ENCODE data around the gene CDH2. TPM values are rescaled to one million over a fixed set of nuclear protein-coding genes. Genes with fewer than 3 reads are reported as not detected.

CDH2 gene
- total RNA-seq, 1 experiment from 2014 or later, result 42.3 TPM

DNA sequence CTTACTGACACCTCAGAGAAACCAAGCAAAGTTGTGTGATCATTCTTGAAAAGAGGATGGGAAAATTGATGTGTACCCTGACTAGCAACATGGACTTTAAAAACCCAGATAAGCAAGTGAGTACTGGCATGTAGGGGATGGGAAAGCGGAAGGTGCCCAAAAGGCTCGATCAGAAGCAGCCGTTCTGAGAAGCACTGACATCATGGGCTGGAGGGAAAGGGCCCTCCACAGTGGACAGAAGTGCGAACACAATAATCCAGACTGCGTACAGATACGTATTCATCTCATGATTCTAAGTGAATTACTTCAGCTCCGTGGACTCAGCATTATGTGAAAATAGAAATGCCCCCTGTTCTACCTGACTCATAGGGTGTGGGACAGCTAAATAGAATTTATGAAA, 42.2 kb downstream of the CDH2 start:
- intact Hi-C loops (cut with micrococcal nuclease; ENCODE audit: unreplicated experiment) (no loop called here), in situ Hi-C loops (cut with HindIII; ENCODE audit: low pct_unique_long_range_greater_than_20kb, low sequenced_read_pairs) (no loop called here)
- no peak for TF ChIP-seq SIN3A (IDR thresholded peaks at IDR 0.05; ENCODE audit: borderline replicate concordance, insufficient read depth, low read depth, low read length)
- TF ChIP-seq TCF7L2 (IDR thresholded peaks at IDR 0.05; ENCODE audit: low read depth, low read length), result no peak
- TF ChIP-seq, protein P1, sequence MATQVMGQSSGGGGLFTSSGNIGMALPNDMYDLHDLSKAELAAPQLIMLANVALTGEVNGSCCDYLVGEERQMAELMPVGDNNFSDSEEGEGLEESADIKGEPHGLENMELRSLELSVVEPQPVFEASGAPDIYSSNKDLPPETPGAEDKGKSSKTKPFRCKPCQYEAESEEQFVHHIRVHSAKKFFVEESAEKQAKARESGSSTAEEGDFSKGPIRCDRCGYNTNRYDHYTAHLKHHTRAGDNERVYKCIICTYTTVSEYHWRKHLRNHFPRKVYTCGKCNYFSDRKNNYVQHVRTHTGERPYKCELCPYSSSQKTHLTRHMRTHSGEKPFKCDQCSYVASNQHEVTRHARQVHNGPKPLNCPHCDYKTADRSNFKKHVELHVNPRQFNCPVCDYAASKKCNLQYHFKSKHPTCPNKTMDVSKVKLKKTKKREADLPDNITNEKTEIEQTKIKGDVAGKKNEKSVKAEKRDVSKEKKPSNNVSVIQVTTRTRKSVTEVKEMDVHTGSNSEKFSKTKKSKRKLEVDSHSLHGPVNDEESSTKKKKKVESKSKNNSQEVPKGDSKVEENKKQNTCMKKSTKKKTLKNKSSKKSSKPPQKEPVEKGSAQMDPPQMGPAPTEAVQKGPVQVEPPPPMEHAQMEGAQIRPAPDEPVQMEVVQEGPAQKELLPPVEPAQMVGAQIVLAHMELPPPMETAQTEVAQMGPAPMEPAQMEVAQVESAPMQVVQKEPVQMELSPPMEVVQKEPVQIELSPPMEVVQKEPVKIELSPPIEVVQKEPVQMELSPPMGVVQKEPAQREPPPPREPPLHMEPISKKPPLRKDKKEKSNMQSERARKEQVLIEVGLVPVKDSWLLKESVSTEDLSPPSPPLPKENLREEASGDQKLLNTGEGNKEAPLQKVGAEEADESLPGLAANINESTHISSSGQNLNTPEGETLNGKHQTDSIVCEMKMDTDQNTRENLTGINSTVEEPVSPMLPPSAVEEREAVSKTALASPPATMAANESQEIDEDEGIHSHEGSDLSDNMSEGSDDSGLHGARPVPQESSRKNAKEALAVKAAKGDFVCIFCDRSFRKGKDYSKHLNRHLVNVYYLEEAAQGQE (IDR thresholded peaks at IDR 0.05; ENCODE audit: insufficient read depth in 1 of 2, low read depth in 2 of 2, low read length in 1 of 2), result no peak
- TF ChIP-seq, protein P2, sequence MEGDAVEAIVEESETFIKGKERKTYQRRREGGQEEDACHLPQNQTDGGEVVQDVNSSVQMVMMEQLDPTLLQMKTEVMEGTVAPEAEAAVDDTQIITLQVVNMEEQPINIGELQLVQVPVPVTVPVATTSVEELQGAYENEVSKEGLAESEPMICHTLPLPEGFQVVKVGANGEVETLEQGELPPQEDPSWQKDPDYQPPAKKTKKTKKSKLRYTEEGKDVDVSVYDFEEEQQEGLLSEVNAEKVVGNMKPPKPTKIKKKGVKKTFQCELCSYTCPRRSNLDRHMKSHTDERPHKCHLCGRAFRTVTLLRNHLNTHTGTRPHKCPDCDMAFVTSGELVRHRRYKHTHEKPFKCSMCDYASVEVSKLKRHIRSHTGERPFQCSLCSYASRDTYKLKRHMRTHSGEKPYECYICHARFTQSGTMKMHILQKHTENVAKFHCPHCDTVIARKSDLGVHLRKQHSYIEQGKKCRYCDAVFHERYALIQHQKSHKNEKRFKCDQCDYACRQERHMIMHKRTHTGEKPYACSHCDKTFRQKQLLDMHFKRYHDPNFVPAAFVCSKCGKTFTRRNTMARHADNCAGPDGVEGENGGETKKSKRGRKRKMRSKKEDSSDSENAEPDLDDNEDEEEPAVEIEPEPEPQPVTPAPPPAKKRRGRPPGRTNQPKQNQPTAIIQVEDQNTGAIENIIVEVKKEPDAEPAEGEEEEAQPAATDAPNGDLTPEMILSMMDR (IDR thresholded peaks at IDR 0.05), result no peak
- no peak for TF ChIP-seq POLR2AphosphoS5 (IDR thresholded peaks at IDR 0.05; ENCODE audit: low read depth, low read length)
- POLR2A ChIA-PET, result no interaction called here
- H3K4me1 ChIP-seq (ENCODE audit: control insufficient read depth, insufficient read depth, low read length), result no peaks in the 10 kb centered on the region
- no peaks in the 10 kb centered on the region for H3K9me3 ChIP-seq (ENCODE audit: control insufficient read depth, insufficient read depth, low read depth, low read length)
- H3K4me3 ChIP-seq (ENCODE audit: low read depth in 2 of 2, low read length in 2 of 2), result no peak overlapping the region
- H3K36me3 ChIP-seq (ENCODE audit: control insufficient read depth, insufficient read depth, low read length), result no peaks in the 10 kb centered on the region
- DNase-seq (ENCODE audit: low read depth, low spot score), result no peak
- no TSS peak for BruUV-seq (replicated peaks)
- CTCF ChIA-PET, result no interaction called here
- ATAC-seq, result no peak
- H3K27ac ChIP-seq (ENCODE audit: low read length), result no peak overlapping the region
- H3K27me3 ChIP-seq (ENCODE audit: control insufficient read depth, insufficient read depth, low read length), result no peaks in the 10 kb centered on the region

DNA sequence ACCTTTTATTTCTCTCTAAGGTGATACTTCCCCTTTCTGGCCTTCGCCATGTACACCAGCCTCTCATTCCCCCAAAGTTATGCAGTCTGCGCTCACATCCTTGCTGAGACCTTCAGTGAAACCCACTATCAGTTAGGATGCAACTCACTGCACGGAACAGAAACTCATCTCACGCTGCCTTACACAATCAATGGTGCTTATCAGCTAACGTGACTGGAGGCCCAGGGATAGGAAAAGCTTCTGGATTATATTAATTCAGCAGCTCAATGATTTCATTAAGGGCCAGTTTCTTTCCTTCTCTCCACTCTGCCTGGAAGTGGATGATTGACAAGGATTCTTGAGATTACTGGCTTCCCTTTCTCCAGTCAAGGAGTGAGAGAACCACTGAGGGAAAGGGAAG, 44.8 kb downstream of the CDH2 start:
- intact Hi-C loops (cut with micrococcal nuclease; ENCODE audit: unreplicated experiment), result no loop called here
- no peak for ATAC-seq
- Histone ChIP-seq H3K36me3 (ENCODE audit: control insufficient read depth, insufficient read depth, low read length) (no peaks in the 10 kb centered on the region), H3K27me3 (ENCODE audit: control insufficient read depth, insufficient read depth, low read length) (no peaks in the 10 kb centered on the region), H3K27ac (ENCODE audit: low read length) (no peak overlapping the region), H3K4me3 (ENCODE audit: low read depth in 2 of 2, low read length in 2 of 2) (no peak overlapping the region), H3K9me3 (ENCODE audit: control insufficient read depth, insufficient read depth, low read depth, low read length) (no peaks in the 10 kb centered on the region), H3K4me1 (ENCODE audit: control insufficient read depth, insufficient read depth, low read length) (no peaks in the 10 kb centered on the region)
- BruUV-seq (replicated peaks), result no TSS peak
- ChIA-PET CTCF (no interaction called here), POLR2A (no interaction called here)
- in situ Hi-C loops (cut with HindIII; ENCODE audit: low pct_unique_long_range_greater_than_20kb, low sequenced_read_pairs), result no loop called here
- TF ChIP-seq, protein P2 (IDR thresholded peaks at IDR 0.05), result no peak
- TF ChIP-seq TCF7L2 (IDR thresholded peaks at IDR 0.05; ENCODE audit: low read depth, low read length) (no peak), SIN3A (IDR thresholded peaks at IDR 0.05; ENCODE audit: borderline replicate concordance, insufficient read depth, low read depth, low read length) (no peak), POLR2AphosphoS5 (IDR thresholded peaks at IDR 0.05; ENCODE audit: low read depth, low read length) (no peak)
- TF ChIP-seq, protein P1 (IDR thresholded peaks at IDR 0.05; ENCODE audit: insufficient read depth in 1 of 2, low read depth in 2 of 2, low read length in 1 of 2), result no peak
- no peak for DNase-seq (ENCODE audit: low read depth, low spot score)
